HEK293 (cell line): ENCODE measurements around the gene ZFHX3.

ENCODE experiments used
- BCL11A ChIP-seq: fragments of 450-650 bp; formaldehyde crosslinking; IDR thresholded peaks from 2 replicates; pipeline ENCODE4 v1.5.1; 2016; ENCODE audit warnings: low read depth, missing biosample characterization, missing genetic modification characterization
- BCL6B ChIP-seq: fragments of 450-650 bp; formaldehyde crosslinking; IDR thresholded peaks from 2 replicates; pipeline ENCODE4 v1.5.1; 2017; ENCODE audit warnings: missing biosample characterization, missing genetic modification characterization
- FEZF1 ChIP-seq: fragments of 450-650 bp; formaldehyde crosslinking; IDR thresholded peaks from 2 replicates; pipeline ENCODE4 v1.5.1; 2016; ENCODE audit warnings: missing biosample characterization, missing genetic modification characterization
- GFI1B ChIP-seq: fragments of 450-650 bp; formaldehyde crosslinking; IDR thresholded peaks from 2 replicates; pipeline ENCODE4 v1.5.1; 2016; ENCODE audit warnings: missing biosample characterization, missing genetic modification characterization
- IKZF3 ChIP-seq: fragments of 450-650 bp; IDR thresholded peaks from 2 replicates; pipeline ENCODE4 v1.5.0; 2018; ENCODE audit warnings: missing biosample characterization, mild to moderate bottlenecking, missing genetic modification characterization, moderate library complexity
- OSR2 ChIP-seq: fragments of 450-650 bp; formaldehyde crosslinking; IDR thresholded peaks from 2 replicates; pipeline ENCODE4 v1.5.1; 2016; ENCODE audit warnings: missing biosample characterization, missing genetic modification characterization
- PRDM1 ChIP-seq: fragments of 450-650 bp; formaldehyde crosslinking; IDR thresholded peaks from 2 replicates; pipeline ENCODE4; 2016; ENCODE audit warnings: missing biosample characterization, missing genetic modification characterization
- SCRT2 ChIP-seq: fragments of 450-650 bp; formaldehyde crosslinking; IDR thresholded peaks from 2 replicates; pipeline ENCODE4 v1.5.1; 2016; ENCODE audit warnings: missing biosample characterization, missing genetic modification characterization
- TRIM28 ChIP-seq: IDR thresholded peaks from 2 replicates; pipeline ENCODE4 v1.6.1; 2011; ENCODE audit warnings: low read length, control low read depth, borderline replicate concordance
- ZBTB11 ChIP-seq: fragments of 450-650 bp; formaldehyde crosslinking; conservative IDR thresholded peaks from 2 replicates; pipeline ENCODE4 v1.5.1; 2016; ENCODE audit warnings: low read depth, missing biosample characterization, missing genetic modification characterization
- ZBTB17 ChIP-seq: fragments of 450-650 bp; formaldehyde crosslinking; IDR thresholded peaks from 2 replicates; pipeline ENCODE4 v1.5.1; 2016; ENCODE audit warnings: missing biosample characterization, missing genetic modification characterization
- ZBTB44 ChIP-seq: fragments of 450-650 bp; IDR thresholded peaks from 2 replicates; pipeline ENCODE4 v1.5.1; 2018; ENCODE audit warnings: missing biosample characterization, mild to moderate bottlenecking, missing genetic modification characterization
- ZBTB49 ChIP-seq: fragments of 450-650 bp; formaldehyde crosslinking; IDR thresholded peaks from 2 replicates; pipeline ENCODE4 v1.5.1; 2016; ENCODE audit warnings: missing biosample characterization, missing genetic modification characterization, low read depth
- ZEB2 ChIP-seq: fragments of 450-650 bp; formaldehyde crosslinking; IDR thresholded peaks from 2 replicates; pipeline ENCODE4 v1.5.1; 2016; ENCODE audit warnings: missing biosample characterization, missing genetic modification characterization
- ZFHX2 ChIP-seq: fragments of 450-650 bp; formaldehyde crosslinking; conservative IDR thresholded peaks from 2 replicates; pipeline ENCODE4 v1.5.1; 2016; ENCODE audit warnings: missing biosample characterization, missing genetic modification characterization
- ZNF211 ChIP-seq: fragments of 450-650 bp; formaldehyde crosslinking; IDR thresholded peaks from 2 replicates; pipeline ENCODE4 v1.5.1; 2016; ENCODE audit warnings: low read depth, missing biosample characterization, missing genetic modification characterization
- ZNF239 ChIP-seq: fragments of 450-650 bp; formaldehyde crosslinking; IDR thresholded peaks from 2 replicates; pipeline ENCODE4 v1.5.1; 2016; ENCODE audit warnings: missing biosample characterization, missing genetic modification characterization
- ZNF335 ChIP-seq: fragments of 450-650 bp; formaldehyde crosslinking; conservative IDR thresholded peaks from 2 replicates; pipeline ENCODE4 v1.5.1; 2016; ENCODE audit warnings: missing biosample characterization, missing genetic modification characterization
- ZNF561 ChIP-seq: fragments of 450-650 bp; IDR thresholded peaks from 2 replicates; pipeline ENCODE4 v1.5.1; 2018; ENCODE audit warnings: missing biosample characterization, missing genetic modification characterization, borderline replicate concordance
- ZNF76 ChIP-seq: fragments of 450-650 bp; formaldehyde crosslinking; IDR thresholded peaks from 2 replicates; pipeline ENCODE4; 2016; ENCODE audit warnings: low read depth, missing biosample characterization, missing genetic modification characterization, borderline replicate concordance
- ZSCAN30 ChIP-seq: fragments of 450-650 bp; IDR thresholded peaks from 2 replicates; pipeline ENCODE4 v1.5.1; 2018; ENCODE audit warnings: missing biosample characterization, mild to moderate bottlenecking, missing genetic modification characterization, moderate library complexity
- TF ChIP-seq, protein P1 (sequence below): fragments of 450-650 bp; formaldehyde crosslinking; IDR thresholded peaks from 2 replicates; pipeline ENCODE4 v1.5.1; 2017; ENCODE audit warnings: missing biosample characterization, missing genetic modification characterization
- TF ChIP-seq, protein P2 (sequence below): fragments of 450-650 bp; formaldehyde crosslinking; IDR thresholded peaks from 2 replicates; pipeline ENCODE4 v1.5.1; 2016; ENCODE audit warnings: missing biosample characterization, missing genetic modification characterization
- TF ChIP-seq, protein P3 (sequence below): fragments of 450-650 bp; formaldehyde crosslinking; IDR thresholded peaks from 2 replicates; pipeline ENCODE4 v1.5.1; 2016; ENCODE audit warnings: missing biosample characterization, missing genetic modification characterization

Gene ZFHX3

DNA sequence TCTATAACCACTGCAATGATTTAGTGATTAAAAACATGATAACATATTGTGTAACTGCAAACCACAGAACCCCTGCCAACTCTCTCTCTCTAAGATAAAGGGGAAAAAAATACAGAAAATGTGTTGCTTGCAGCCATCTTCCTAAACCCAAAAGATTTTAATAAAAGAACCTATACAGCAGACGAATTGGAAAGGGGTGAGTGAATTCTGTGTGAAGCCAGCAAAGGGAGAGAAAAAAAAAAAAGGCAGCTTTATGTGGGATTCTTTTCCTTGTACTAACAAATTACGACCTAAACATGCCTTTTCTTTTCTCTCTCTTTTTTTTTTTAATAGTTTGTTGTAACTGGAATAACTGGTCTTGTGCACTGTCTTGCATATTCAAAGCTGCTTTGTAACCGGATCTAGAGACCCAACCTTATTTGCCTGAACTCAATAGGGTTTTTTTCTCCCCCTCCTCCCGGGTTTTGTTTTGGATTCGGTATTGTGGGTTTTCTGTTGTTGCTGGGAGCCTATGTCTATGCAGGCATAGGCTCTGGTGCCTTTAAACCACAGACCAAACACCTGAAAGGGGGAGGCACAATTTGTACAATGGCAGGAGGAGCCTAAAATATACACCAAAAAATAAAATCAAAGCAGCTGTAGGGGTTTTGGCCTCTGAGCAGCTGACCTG lies 7.0 kb upstream of the ZFHX3 start (continued):
- TF ChIP-seq, protein P1, sequence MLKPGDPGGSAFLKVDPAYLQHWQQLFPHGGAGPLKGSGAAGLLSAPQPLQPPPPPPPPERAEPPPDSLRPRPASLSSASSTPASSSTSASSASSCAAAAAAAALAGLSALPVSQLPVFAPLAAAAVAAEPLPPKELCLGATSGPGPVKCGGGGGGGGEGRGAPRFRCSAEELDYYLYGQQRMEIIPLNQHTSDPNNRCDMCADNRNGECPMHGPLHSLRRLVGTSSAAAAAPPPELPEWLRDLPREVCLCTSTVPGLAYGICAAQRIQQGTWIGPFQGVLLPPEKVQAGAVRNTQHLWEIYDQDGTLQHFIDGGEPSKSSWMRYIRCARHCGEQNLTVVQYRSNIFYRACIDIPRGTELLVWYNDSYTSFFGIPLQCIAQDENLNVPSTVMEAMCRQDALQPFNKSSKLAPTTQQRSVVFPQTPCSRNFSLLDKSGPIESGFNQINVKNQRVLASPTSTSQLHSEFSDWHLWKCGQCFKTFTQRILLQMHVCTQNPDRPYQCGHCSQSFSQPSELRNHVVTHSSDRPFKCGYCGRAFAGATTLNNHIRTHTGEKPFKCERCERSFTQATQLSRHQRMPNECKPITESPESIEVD (tag by site-specific recombination), result peak; percentile 88
- TF ChIP-seq ZFHX2 (tag by site-specific recombination) (no peak), SCRT2 (tag by site-specific recombination) (no peak), ZNF335 (tag by site-specific recombination) (0 out of 2 replicates have a peak, but pooled peaks have one; percentile 35), ZNF239 (tag by site-specific recombination) (no peak; the same call in 1 of the 2 replicates), ZBTB17 (tag by site-specific recombination) (no peak), IKZF3 (tag by site-specific recombination) (peak; percentile 74), PRDM1 (no peak), ZBTB11 (0 out of 2 replicates have a peak, but pooled peaks have one; percentile 20), ZEB2 (peak; percentile 17; the same call in 1 of the 2 replicates), ZSCAN30 (tag by site-specific recombination) (0 out of 2 replicates have a peak, but pooled peaks have one; percentile 45), ZNF561 (0 out of 2 replicates have a peak, but pooled peaks have one; percentile 42), GFI1B (tag by site-specific recombination) (0 out of 2 replicates have a peak, but pooled peaks have one; percentile 66), ZBTB44 (tag by site-specific recombination) (peak; percentile 58; the same call in 1 of the 2 replicates), ZNF211 (tag by site-specific recombination) (no peak), BCL6B (0 out of 2 replicates have a peak, but pooled peaks have one; percentile 30), TRIM28 (no peak; the same call in 1 of the 2 replicates), BCL11A (no peak), OSR2 (tag by site-specific recombination) (peak; percentile 53; the same call in 1 of the 2 replicates), FEZF1 (tag by site-specific recombination) (peak; percentile 92), ZBTB49 (tag by site-specific recombination) (no peak), ZNF76 (tag by site-specific recombination) (no peak)
- TF ChIP-seq, protein P2, sequence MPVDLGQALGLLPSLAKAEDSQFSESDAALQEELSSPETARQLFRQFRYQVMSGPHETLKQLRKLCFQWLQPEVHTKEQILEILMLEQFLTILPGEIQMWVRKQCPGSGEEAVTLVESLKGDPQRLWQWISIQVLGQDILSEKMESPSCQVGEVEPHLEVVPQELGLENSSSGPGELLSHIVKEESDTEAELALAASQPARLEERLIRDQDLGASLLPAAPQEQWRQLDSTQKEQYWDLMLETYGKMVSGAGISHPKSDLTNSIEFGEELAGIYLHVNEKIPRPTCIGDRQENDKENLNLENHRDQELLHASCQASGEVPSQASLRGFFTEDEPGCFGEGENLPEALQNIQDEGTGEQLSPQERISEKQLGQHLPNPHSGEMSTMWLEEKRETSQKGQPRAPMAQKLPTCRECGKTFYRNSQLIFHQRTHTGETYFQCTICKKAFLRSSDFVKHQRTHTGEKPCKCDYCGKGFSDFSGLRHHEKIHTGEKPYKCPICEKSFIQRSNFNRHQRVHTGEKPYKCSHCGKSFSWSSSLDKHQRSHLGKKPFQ (tag by site-specific recombination), result 0 out of 2 replicates have a peak, but pooled peaks have one; percentile 28
- TF ChIP-seq, protein P3, sequence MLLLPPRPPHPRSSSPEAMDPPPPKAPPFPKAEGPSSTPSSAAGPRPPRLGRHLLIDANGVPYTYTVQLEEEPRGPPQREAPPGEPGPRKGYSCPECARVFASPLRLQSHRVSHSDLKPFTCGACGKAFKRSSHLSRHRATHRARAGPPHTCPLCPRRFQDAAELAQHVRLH (tag by site-specific recombination), result peak; percentile 80; the same call in 1 of the 2 replicates
